ENCODE data around the gene MGAT4B.

GRCh38 chr5:179796877-179797608 lies 9.6 kb downstream of the MGAT4B start:
- TF ChIP-seq CTCF (IDR thresholded peaks at IDR 0.05 in 2 of 3, conservative IDR thresholded peaks at IDR 0.05 in 1 of 3; ENCODE audit: borderline replicate concordance in 1 of 3, insufficient read depth in 1 of 3, low read depth in 2 of 3, low read length in 2 of 3) (no peak), POLR2AphosphoS5 (IDR thresholded peaks at IDR 0.05; ENCODE audit: low read depth, low read length) (no peak), SP1 (IDR thresholded peaks at IDR 0.05; ENCODE audit: low read depth) (no peak), EZH2 (IDR thresholded peaks at IDR 0.05) (no peak), SRF (IDR thresholded peaks at IDR 0.05; ENCODE audit: low read depth) (no peak)

All from HCT116 (cell line).